Measurements from ENCODE around the gene TDO2. TPM values are rescaled to one million over a fixed set of nuclear protein-coding genes. Genes with fewer than 3 reads are reported as not detected.

TDO2 gene
- total RNA-seq, 2 experiments from 2014 or later = not detected

- POLR2A ChIA-PET = no interaction called here
- no peaks in the 10 kb centered on the region for H3K9me3 Mint-ChIP-seq (ENCODE audit: insufficient read depth)
- no peak overlapping the region for H3K4me3 Mint-ChIP-seq
- no peaks in the 10 kb centered on the region for H3K27me3 Mint-ChIP-seq (ENCODE audit: low read depth)
- ATAC-seq (no peak), DNase-seq (no peak)
- H3K36me3 Mint-ChIP-seq (ENCODE audit: low read depth) = no peaks in the 10 kb centered on the region
- H3K27ac Mint-ChIP-seq = no peak overlapping the region
- CTCF ChIA-PET = interaction anchor here (0.7 to 2.4 kb wide), 2 partner anchors 9 to 441 kb away, joined by 3 to 14 read pairs; partner anchors contain the start of gene CTSO
- H3K4me1 Mint-ChIP-seq (ENCODE audit: low read depth) = no peaks in the 10 kb centered on the region
These were observed 41.0 kb downstream of the TDO2 start for GRCh38 chr4:155944516-155944915.

DNA sequence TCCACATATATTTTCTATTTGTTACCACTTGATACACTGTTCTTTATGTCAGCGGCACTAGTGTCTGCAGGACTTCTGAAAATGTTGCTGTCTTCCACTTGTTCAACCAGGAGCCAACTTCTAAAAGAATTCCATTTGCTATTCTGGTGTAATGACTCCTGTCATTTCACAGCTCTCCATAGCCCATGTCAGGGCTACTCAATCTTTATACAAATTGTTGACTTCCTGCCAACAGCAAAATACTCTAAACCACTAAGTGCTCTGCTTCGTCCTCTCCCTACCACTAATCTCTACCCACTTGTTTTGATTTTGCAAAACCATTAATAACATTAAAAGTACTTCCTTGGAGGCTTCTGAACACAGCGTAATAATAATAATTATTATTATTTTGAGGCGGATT, 43.0 kb downstream of the TDO2 start:
- DNase-seq = no peak
- Mint-ChIP-seq H3K36me3 (ENCODE audit: low read depth) (no peaks in the 10 kb centered on the region), H3K27me3 (ENCODE audit: low read depth) (no peaks in the 10 kb centered on the region), H3K27ac (no peak overlapping the region), H3K9me3 (ENCODE audit: insufficient read depth) (no peaks in the 10 kb centered on the region), H3K4me3 (no peak overlapping the region), H3K4me1 (ENCODE audit: low read depth) (no peaks in the 10 kb centered on the region)
- POLR2A ChIA-PET = no interaction called here
- CTCF ChIA-PET = no interaction called here
- ATAC-seq = no peak

- H3K36me3 Mint-ChIP-seq (ENCODE audit: low read depth) = no peaks in the 10 kb centered on the region
- no peaks in the 10 kb centered on the region for H3K27me3 Mint-ChIP-seq (ENCODE audit: low read depth)
- POLR2A ChIA-PET = no interaction called here
- ATAC-seq (no peak), DNase-seq (no peak)
- peaks cover 9% of the 10 kb centered on the region for H3K4me1 Mint-ChIP-seq (ENCODE audit: low read depth)
- H3K4me3 Mint-ChIP-seq = no peak overlapping the region
- H3K9me3 Mint-ChIP-seq (ENCODE audit: insufficient read depth) = no peaks in the 10 kb centered on the region
- CTCF ChIA-PET = no interaction called here
- no peak overlapping the region for H3K27ac Mint-ChIP-seq
These were observed 45.0 kb downstream of the TDO2 start for GRCh38 chr4:155948541-155948940.

DNA sequence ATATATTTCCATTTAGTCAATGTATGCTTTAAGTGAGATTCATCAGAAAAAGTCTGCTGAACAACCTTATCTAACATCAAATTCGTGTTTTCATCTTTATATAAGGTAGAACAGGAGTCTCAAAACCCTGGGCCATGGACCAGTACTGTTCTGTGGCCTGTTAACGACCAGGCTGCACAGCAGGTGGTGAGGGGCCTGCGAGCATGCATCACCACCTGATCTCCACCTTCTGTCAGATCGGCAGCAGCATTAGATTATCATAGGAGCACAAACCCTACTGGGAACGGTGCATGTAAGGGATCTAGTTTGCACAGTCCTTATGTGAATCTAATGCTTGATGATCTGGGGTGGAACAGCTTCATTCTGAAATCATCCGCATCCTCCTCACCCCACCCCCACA, 47.0 kb downstream of the TDO2 start:
- POLR2A ChIA-PET = no interaction called here
- no peaks in the 10 kb centered on the region for H3K27me3 Mint-ChIP-seq (ENCODE audit: low read depth)
- CTCF ChIA-PET = interaction anchor here (1.1 to 4.0 kb wide), 2 partner anchors 40 to 141 kb away, joined by 3 to 47 read pairs; no protein-coding TSS in a partner anchor
- DNase-seq (no peak), ATAC-seq (no peak)
- peaks cover 17% of the 10 kb centered on the region for H3K4me1 Mint-ChIP-seq (ENCODE audit: low read depth)
- no peak overlapping the region for H3K27ac Mint-ChIP-seq
- no peak overlapping the region for H3K4me3 Mint-ChIP-seq
- H3K9me3 Mint-ChIP-seq (ENCODE audit: insufficient read depth) = no peaks in the 10 kb centered on the region
- no peaks in the 10 kb centered on the region for H3K36me3 Mint-ChIP-seq (ENCODE audit: low read depth)

GRCh38 chr4:155952501-155952901, 49.0 kb downstream of the TDO2 start:
- Mint-ChIP-seq H3K27me3 (ENCODE audit: low read depth) (peaks cover 4% of the 10 kb centered on the region), H3K27ac (no peak overlapping the region), H3K9me3 (ENCODE audit: insufficient read depth) (no peaks in the 10 kb centered on the region), H3K4me1 (ENCODE audit: low read depth) (peaks cover 17% of the 10 kb centered on the region), H3K4me3 (peak overlapping the region; percentile 30), H3K36me3 (ENCODE audit: low read depth) (no peaks in the 10 kb centered on the region)
- DNase-seq (no peak), ATAC-seq (no peak)
- ChIA-PET POLR2A (interaction anchor here (1.6 kb wide), 2 partner anchors 11 to 23 kb away, joined by 5 to 8 read pairs; no protein-coding TSS in a partner anchor), CTCF (interaction anchor here (1.0 to 4.0 kb wide), 7 partner anchors 9 to 508 kb away, joined by 3 to 47 read pairs (median 4); no protein-coding TSS in a partner anchor)

- DNase-seq = peak; percentile 82
- Mint-ChIP-seq H3K4me1 (ENCODE audit: low read depth) (peaks cover 17% of the 10 kb centered on the region), H3K9me3 (ENCODE audit: insufficient read depth) (no peaks in the 10 kb centered on the region), H3K27me3 (ENCODE audit: low read depth) (peaks cover 4% of the 10 kb centered on the region), H3K4me3 (peak within 1 kb of the TSS; percentile 96), H3K36me3 (ENCODE audit: low read depth) (no peaks in the 10 kb centered on the region), H3K27ac (peak within 1 kb of the TSS; percentile 99)
- ATAC-seq = peak; percentile 96
- ChIA-PET CTCF (interaction anchor here (0.6 to 4.0 kb wide), 19 partner anchors 10 to 1423 kb away, joined by 3 to 47 read pairs (median 3); no protein-coding TSS in a partner anchor), POLR2A (interaction anchor here (0.6 to 1.6 kb wide), 7 partner anchors 9 to 144 kb away, joined by 3 to 8 read pairs (median 4); no protein-coding TSS in a partner anchor)
These were observed 49.9 kb downstream of the TDO2 start, which contains the start of gene CTSO for GRCh38 chr4:155953151-155954117. Gene CTSO (minus strand): TSS chr4:155953866. CDS start chr4:155953847, 19 bp downstream.

GRCh38 chr4:155954118-155954685, 50.7 kb downstream of the TDO2 start:
- peak overlapping the region; percentile 99 for H3K27ac Mint-ChIP-seq
- DNase-seq (no peak), ATAC-seq (no peak)
- H3K27me3 Mint-ChIP-seq (ENCODE audit: low read depth) = peaks cover 4% of the 10 kb centered on the region
- peaks cover 17% of the 10 kb centered on the region for H3K4me1 Mint-ChIP-seq (ENCODE audit: low read depth)
- CTCF ChIA-PET = interaction anchor here (0.9 to 4.0 kb wide), 9 partner anchors 10 to 523 kb away, joined by 3 to 47 read pairs (median 4); no protein-coding TSS in a partner anchor
- H3K36me3 Mint-ChIP-seq (ENCODE audit: low read depth) = no peaks in the 10 kb centered on the region
- no peaks in the 10 kb centered on the region for H3K9me3 Mint-ChIP-seq (ENCODE audit: insufficient read depth)
- peak overlapping the region; percentile 96 for H3K4me3 Mint-ChIP-seq
- POLR2A ChIA-PET = interaction anchor here (0.6 to 1.6 kb wide), 6 partner anchors 8 to 144 kb away, joined by 3 to 8 read pairs (median 4); no protein-coding TSS in a partner anchor

DNA sequence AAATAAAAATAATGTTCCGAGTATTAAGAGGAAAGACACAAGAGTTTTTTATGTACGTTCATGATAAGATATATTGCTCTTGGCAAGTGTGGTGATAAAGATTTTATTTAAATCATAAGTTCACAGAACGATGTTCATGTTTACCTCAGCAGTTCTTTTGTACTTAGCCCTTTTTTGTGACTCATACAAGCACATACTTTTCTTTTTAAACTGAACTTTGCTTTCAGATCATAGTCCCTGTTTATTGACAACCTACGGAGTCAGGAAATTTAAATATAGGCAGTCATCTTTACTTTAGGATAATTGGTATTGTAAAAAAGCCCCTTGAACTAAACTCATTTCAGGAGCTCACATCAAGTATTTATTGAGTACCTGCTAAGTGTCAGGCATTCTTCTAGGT, 51.4 kb downstream of the TDO2 start:
- H3K9me3 Mint-ChIP-seq (ENCODE audit: insufficient read depth) = no peaks in the 10 kb centered on the region
- H3K4me3 Mint-ChIP-seq = no peak overlapping the region
- DNase-seq = no peak
- ATAC-seq = no peak
- CTCF ChIA-PET = no interaction called here
- H3K27me3 Mint-ChIP-seq (ENCODE audit: low read depth) = peaks cover 4% of the 10 kb centered on the region
- no peaks in the 10 kb centered on the region for H3K36me3 Mint-ChIP-seq (ENCODE audit: low read depth)
- POLR2A ChIA-PET = no interaction called here
- peaks cover 17% of the 10 kb centered on the region for H3K4me1 Mint-ChIP-seq (ENCODE audit: low read depth)
- no peak overlapping the region for H3K27ac Mint-ChIP-seq

DNA sequence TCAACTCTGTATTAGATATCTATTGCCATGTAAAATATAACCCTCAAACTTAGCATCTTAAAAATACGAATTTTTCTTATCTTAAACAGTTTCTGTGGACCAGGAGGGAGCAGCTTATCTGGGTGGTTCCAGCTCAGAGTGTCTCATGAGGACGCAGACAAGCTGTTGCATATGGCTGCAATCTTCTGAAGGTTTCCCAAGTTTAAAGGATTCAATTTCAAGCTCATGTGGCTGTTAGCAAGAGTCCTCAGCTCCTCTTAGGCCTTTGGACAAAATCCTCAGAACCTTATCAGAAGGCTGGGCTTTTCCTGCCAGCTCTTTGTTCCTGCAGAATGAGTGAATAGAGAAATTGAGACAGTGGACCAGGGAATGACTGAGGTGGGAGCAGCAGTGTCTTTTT, 53.0 kb downstream of the TDO2 start:
- H3K27me3 Mint-ChIP-seq (ENCODE audit: low read depth) = peaks cover 4% of the 10 kb centered on the region
- peaks cover 17% of the 10 kb centered on the region for H3K4me1 Mint-ChIP-seq (ENCODE audit: low read depth)
- H3K4me3 Mint-ChIP-seq = no peak overlapping the region
- ChIA-PET CTCF (no interaction called here), POLR2A (no interaction called here)
- no peaks in the 10 kb centered on the region for H3K36me3 Mint-ChIP-seq (ENCODE audit: low read depth)
- H3K9me3 Mint-ChIP-seq (ENCODE audit: insufficient read depth) = no peaks in the 10 kb centered on the region
- no peak overlapping the region for H3K27ac Mint-ChIP-seq
- no peak for DNase-seq
- no peak for ATAC-seq

DNA sequence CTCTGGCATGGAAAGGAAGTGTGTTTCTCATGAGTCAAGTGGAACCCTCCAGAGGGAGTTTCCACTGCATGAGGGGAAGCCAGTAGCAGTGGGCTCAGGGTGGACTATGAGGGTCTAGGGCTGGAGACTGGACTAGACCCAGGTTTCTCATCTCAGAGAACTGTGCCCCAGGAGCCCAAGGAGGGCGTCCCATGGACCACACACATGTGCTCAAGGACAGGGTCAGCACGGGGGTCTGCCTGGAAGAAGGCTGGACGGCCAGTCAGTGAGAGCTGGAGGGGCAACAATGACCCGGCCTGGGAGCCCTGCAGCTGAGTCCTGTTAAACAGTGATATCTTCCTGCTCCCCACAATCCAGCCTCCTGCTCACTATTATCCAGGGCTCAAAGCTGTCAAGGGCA, 55.9 kb downstream of the TDO2 start:
- ATAC-seq (no peak), DNase-seq (no peak)
- H3K4me1 Mint-ChIP-seq (ENCODE audit: low read depth) = peaks cover 2% of the 10 kb centered on the region
- CTCF ChIA-PET = no interaction called here
- no peak overlapping the region for H3K4me3 Mint-ChIP-seq
- H3K36me3 Mint-ChIP-seq (ENCODE audit: low read depth) = no peaks in the 10 kb centered on the region
- peaks cover 4% of the 10 kb centered on the region for H3K27me3 Mint-ChIP-seq (ENCODE audit: low read depth)
- no peaks in the 10 kb centered on the region for H3K9me3 Mint-ChIP-seq (ENCODE audit: insufficient read depth)
- POLR2A ChIA-PET = no interaction called here
- no peak overlapping the region for H3K27ac Mint-ChIP-seq

DNA sequence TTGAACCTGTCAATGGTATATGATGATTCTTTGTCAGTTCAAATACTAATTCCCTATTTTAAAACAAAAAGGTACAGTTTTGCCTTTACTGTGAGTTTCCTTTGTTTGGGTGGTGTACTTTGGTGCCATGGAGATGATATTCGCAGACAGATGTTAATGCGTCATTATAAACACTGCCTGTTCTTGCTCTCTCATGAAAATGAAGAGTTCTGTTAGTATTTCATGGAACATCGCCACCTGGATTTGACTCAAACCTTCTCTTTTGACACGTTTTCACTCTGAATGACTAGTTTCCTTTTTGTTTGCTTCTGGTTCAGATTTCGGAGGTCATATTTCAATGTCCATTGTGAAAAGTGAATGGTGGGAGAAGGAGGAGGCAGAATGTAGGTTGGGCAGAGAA, 57.0 kb downstream of the TDO2 start:
- DNase-seq (no peak), ATAC-seq (no peak)
- Mint-ChIP-seq H3K36me3 (ENCODE audit: low read depth) (no peaks in the 10 kb centered on the region), H3K27me3 (ENCODE audit: low read depth) (peaks cover 4% of the 10 kb centered on the region), H3K9me3 (ENCODE audit: insufficient read depth) (no peaks in the 10 kb centered on the region), H3K4me1 (ENCODE audit: low read depth) (no peaks in the 10 kb centered on the region), H3K4me3 (no peak overlapping the region), H3K27ac (no peak overlapping the region)
- POLR2A ChIA-PET = no interaction called here
- CTCF ChIA-PET = no interaction called here

DNA sequence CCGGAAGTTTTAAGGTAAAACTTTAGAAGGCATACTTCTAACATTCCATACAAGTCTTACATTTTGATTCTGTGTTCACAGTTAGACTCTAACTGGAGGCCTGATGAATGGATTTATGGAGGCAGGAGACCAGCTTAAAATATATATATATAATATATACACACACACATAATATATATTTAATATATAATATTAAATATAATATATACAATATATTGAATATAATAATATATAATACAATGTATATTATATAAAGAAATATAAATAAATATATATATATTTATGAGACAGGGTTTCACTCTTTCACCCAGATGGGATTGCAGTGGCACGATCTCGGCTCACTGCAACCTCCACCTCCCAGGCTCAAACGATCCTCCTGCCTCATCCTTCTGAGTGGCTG, 58.1 kb downstream of the TDO2 start:
- Mint-ChIP-seq H3K9me3 (ENCODE audit: insufficient read depth) (no peaks in the 10 kb centered on the region), H3K27ac (no peak overlapping the region), H3K4me3 (no peak overlapping the region), H3K4me1 (ENCODE audit: low read depth) (no peaks in the 10 kb centered on the region), H3K36me3 (ENCODE audit: low read depth) (no peaks in the 10 kb centered on the region), H3K27me3 (ENCODE audit: low read depth) (no peaks in the 10 kb centered on the region)
- no peak for ATAC-seq
- POLR2A ChIA-PET = no interaction called here
- DNase-seq = no peak
- CTCF ChIA-PET = no interaction called here
